ENCODE measurements around the gene CRYGC.

- TF ChIP-seq CTCF (IDR thresholded peaks at IDR 0.05; ENCODE audit: low read depth, low read length, poor library complexity, severe bottlenecking) = no peak
- TF ChIP-seq EZH2phosphoT487 (IDR thresholded peaks at IDR 0.05; ENCODE audit: borderline replicate concordance, low read length) = no peak
These were observed 13.5 kb upstream of the CRYGC start for GRCh38 chr2:208142925-208143799.
